Thyroid gland (tissue), 4 donors: ENCODE results near the gene PIP5KL1.

Source experiments
- POLR2A ChIP-seq, 2 donors: fragments of 450-650 bp; IDR thresholded peaks; one replicate each; pipeline ENCODE4 v1.6.1; 2017; ENCODE audit warnings: antibody characterized with exemption in 2 of 2, mild to moderate bottlenecking in 2 of 2, moderate library complexity in 1 of 2
- TF ChIP-seq, protein P1 (sequence below), 6 experiments: fragments of 200-600 bp in 3 of 6; fragments of 450-650 bp in 3 of 6; sonication (generic) in 3 of 6; IDR thresholded peaks; one replicate each; pipeline ENCODE4 v1.5.1; 2016 to 2019; ENCODE audit warnings: antibody characterized with exemption in 6 of 6, mild to moderate bottlenecking in 2 of 6, inconsistent platforms in 1 of 6, moderate library complexity in 1 of 6

DNA sequence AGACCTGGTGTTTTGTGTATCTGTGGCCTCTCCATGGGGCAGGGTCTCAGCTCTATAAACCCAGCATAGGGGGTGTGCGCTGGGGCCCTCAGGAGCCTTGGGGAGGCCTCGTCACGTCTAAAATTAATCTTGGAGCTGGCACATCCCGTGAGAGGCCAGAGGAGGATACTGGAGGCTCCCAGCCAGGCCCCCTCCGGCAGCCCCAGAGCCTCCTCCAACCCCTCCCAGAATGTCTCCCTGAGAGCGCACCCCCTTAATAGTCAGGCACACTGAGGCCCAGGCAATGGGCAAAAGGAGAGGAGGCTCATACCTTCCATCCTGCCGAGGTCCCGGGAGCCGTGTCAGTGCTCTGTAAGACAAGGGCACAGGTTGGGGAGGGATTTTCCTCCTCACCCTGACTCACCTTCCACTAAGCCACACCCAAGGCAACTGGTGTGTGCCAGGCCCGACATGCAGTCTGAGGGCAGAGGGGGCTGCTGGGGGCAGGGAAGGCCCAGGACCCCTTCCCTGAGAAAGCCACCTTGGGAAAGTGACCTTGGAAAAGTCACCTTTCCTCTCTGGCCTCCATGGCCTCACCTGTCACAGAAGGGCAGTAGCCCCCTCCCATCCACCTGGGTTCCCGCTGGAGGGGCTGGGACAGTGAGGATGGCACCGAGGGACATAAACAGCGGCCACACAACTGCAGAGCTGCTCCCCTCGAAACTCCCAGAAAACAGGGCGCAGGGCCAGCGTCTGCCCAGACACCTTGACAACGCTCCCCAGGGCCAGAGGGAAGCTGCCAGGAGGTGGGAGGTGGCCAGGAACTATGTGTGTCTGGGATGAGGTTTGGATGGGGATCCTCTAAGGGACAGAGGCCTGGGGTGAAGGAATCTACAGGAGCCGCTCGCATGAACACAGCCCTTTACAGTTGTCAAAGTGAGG is 56.0 kb downstream of the PIP5KL1 start:
- TF ChIP-seq, protein P1, sequence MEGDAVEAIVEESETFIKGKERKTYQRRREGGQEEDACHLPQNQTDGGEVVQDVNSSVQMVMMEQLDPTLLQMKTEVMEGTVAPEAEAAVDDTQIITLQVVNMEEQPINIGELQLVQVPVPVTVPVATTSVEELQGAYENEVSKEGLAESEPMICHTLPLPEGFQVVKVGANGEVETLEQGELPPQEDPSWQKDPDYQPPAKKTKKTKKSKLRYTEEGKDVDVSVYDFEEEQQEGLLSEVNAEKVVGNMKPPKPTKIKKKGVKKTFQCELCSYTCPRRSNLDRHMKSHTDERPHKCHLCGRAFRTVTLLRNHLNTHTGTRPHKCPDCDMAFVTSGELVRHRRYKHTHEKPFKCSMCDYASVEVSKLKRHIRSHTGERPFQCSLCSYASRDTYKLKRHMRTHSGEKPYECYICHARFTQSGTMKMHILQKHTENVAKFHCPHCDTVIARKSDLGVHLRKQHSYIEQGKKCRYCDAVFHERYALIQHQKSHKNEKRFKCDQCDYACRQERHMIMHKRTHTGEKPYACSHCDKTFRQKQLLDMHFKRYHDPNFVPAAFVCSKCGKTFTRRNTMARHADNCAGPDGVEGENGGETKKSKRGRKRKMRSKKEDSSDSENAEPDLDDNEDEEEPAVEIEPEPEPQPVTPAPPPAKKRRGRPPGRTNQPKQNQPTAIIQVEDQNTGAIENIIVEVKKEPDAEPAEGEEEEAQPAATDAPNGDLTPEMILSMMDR (IDR thresholded peaks at IDR 0.05): no peak
- TF ChIP-seq POLR2A (IDR thresholded peaks at IDR 0.05): no peak
